Measurements from ENCODE around the gene UGT2B11.
"Not testable (repeated sequence)": the region's sequence is repeated elsewhere in the genome, so short reads cannot be mapped to it uniquely, and the experiment has no call there.

UGT2B11 gene

GRCh38 chr4:69169171-69169570 lies 45.4 kb downstream of the UGT2B11 start:
- not testable (repeated sequence) for H3K36me3 ChIP-seq (ENCODE audit: control insufficient read depth in 2 of 2, insufficient read depth in 2 of 2, low read length in 2 of 2); H3K27me3 ChIP-seq (ENCODE audit: control insufficient read depth in 1 of 2, insufficient read depth in 2 of 2, low read length in 2 of 2); H3K4me3 ChIP-seq (ENCODE audit: low read length in 2 of 2); H3K9ac ChIP-seq (ENCODE audit: low read length in 2 of 2); H3K9me3 ChIP-seq (ENCODE audit: control insufficient read depth in 2 of 2, low read length in 2 of 2); H3K27ac ChIP-seq (ENCODE audit: low read length); H3K4me1 ChIP-seq (ENCODE audit: control insufficient read depth, insufficient read depth, low read length)

GRCh38 chr4:69167300-69167699 lies 47.2 kb downstream of the UGT2B11 start:
- Histone ChIP-seq H3K9ac (ENCODE audit: low read length in 2 of 2) (no peak overlapping the region), H3K27ac (ENCODE audit: low read length) (no peak overlapping the region), H3K9me3 (ENCODE audit: control insufficient read depth in 2 of 2, low read length in 2 of 2) (no peaks in the 10 kb centered on the region), H3K4me1 (ENCODE audit: control insufficient read depth, insufficient read depth, low read length) (no peaks in the 10 kb centered on the region), H3K36me3 (ENCODE audit: control insufficient read depth in 2 of 2, insufficient read depth in 2 of 2, low read length in 2 of 2) (no peaks in the 10 kb centered on the region), H3K27me3 (ENCODE audit: control insufficient read depth in 1 of 2, insufficient read depth in 2 of 2, low read length in 2 of 2) (no peaks in the 10 kb centered on the region), H3K4me3 (ENCODE audit: low read length in 2 of 2) (no peak overlapping the region)

GRCh38 chr4:69166376-69166775 lies 48.2 kb downstream of the UGT2B11 start:
- not testable (repeated sequence) for H3K4me1 ChIP-seq (ENCODE audit: control insufficient read depth, insufficient read depth, low read length); H3K9ac ChIP-seq (ENCODE audit: low read length in 2 of 2); H3K27me3 ChIP-seq (ENCODE audit: control insufficient read depth in 1 of 2, insufficient read depth in 2 of 2, low read length in 2 of 2); H3K4me3 ChIP-seq (ENCODE audit: low read length in 2 of 2); H3K27ac ChIP-seq (ENCODE audit: low read length); H3K9me3 ChIP-seq (ENCODE audit: control insufficient read depth in 2 of 2, low read length in 2 of 2); H3K36me3 ChIP-seq (ENCODE audit: control insufficient read depth in 2 of 2, insufficient read depth in 2 of 2, low read length in 2 of 2)

GRCh38 chr4:69165707-69166106 lies 48.8 kb downstream of the UGT2B11 start:
- not testable (repeated sequence) for H3K9me3 ChIP-seq (ENCODE audit: control insufficient read depth in 2 of 2, low read length in 2 of 2); H3K9ac ChIP-seq (ENCODE audit: low read length in 2 of 2); H3K27ac ChIP-seq (ENCODE audit: low read length); H3K4me1 ChIP-seq (ENCODE audit: control insufficient read depth, insufficient read depth, low read length); H3K4me3 ChIP-seq (ENCODE audit: low read length in 2 of 2); H3K27me3 ChIP-seq (ENCODE audit: control insufficient read depth in 1 of 2, insufficient read depth in 2 of 2, low read length in 2 of 2); H3K36me3 ChIP-seq (ENCODE audit: control insufficient read depth in 2 of 2, insufficient read depth in 2 of 2, low read length in 2 of 2)

GRCh38 chr4:69156913-69157312 lies 57.6 kb downstream of the UGT2B11 start:
- Histone ChIP-seq H3K36me3 (ENCODE audit: control insufficient read depth in 2 of 2, insufficient read depth in 2 of 2, low read length in 2 of 2) (no peaks in the 10 kb centered on the region), H3K4me1 (ENCODE audit: control insufficient read depth, insufficient read depth, low read length) (no peaks in the 10 kb centered on the region)

GRCh38 chr4:69154021-69154420 lies 60.5 kb downstream of the UGT2B11 start:
- H3K27me3 ChIP-seq (ENCODE audit: control insufficient read depth in 1 of 2, insufficient read depth in 2 of 2, low read length in 2 of 2): no peaks in the 10 kb centered on the region
- H3K4me3 ChIP-seq (ENCODE audit: low read length in 2 of 2): no peak overlapping the region
- no peak overlapping the region for H3K9ac ChIP-seq (ENCODE audit: low read length in 2 of 2)
- no peaks in the 10 kb centered on the region for H3K36me3 ChIP-seq (ENCODE audit: control insufficient read depth in 2 of 2, insufficient read depth in 2 of 2, low read length in 2 of 2)
- H3K27ac ChIP-seq (ENCODE audit: low read length): no peak overlapping the region
- no peaks in the 10 kb centered on the region for H3K9me3 ChIP-seq (ENCODE audit: control insufficient read depth in 2 of 2, low read length in 2 of 2)
- H3K4me1 ChIP-seq (ENCODE audit: control insufficient read depth, insufficient read depth, low read length): no peaks in the 10 kb centered on the region

More at GRCh38 chr4:69156913-69157312, 57.6 kb downstream of the UGT2B11 start:
- no peaks in the 10 kb centered on the region for H3K9me3 ChIP-seq (ENCODE audit: control insufficient read depth in 2 of 2, low read length in 2 of 2)
- no peak overlapping the region for H3K27ac ChIP-seq (ENCODE audit: low read length)
- H3K27me3 ChIP-seq (ENCODE audit: control insufficient read depth in 1 of 2, insufficient read depth in 2 of 2, low read length in 2 of 2): no peaks in the 10 kb centered on the region
- no peak overlapping the region for H3K4me3 ChIP-seq (ENCODE audit: low read length in 2 of 2)
- H3K9ac ChIP-seq (ENCODE audit: low read length in 2 of 2): no peak overlapping the region

All from stomach smooth muscle (tissue), 2 donors.